ENCODE data around the gene VWA3B.

DNA sequence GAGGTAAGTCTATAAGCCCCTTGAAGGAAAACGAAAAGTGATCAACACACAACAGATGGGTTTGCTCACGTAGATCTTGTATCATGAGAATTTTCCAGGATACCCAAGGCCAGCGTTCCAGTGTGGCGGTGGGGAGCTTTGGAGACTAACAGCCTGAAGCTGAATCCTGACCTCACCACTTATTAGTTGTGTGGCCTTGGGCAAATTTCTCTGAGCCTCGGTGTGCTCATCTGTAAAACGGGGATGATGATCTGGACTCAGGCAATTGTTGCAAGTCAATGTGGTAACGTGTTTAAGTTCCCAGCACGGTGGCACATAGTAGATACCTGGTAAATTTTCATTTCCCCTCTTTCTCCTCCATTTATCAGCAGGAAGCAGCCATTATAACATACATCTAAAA lies 68.3 kb downstream of the VWA3B start:
- TF ChIP-seq CTCF (IDR thresholded peaks at IDR 0.05; ENCODE audit: insufficient read depth, low read depth, low read length) (no peak), EZH2 (IDR thresholded peaks at IDR 0.05; ENCODE audit: insufficient read depth, low read length) (no peak)

Measured in astrocyte (in vitro differentiated cells and primary cell).